ENCODE results near the gene SPATA31E1. TPM values are rescaled to one million over a fixed set of nuclear protein-coding genes. Genes with fewer than 3 reads are reported as not detected.

Gene SPATA31E1
- total RNA-seq, 4 donors from 2014 or later: not detected

- TF ChIP-seq POLR2A (IDR thresholded peaks at IDR 0.05; ENCODE audit: low read depth) (no peak), EP300 (IDR thresholded peaks at IDR 0.05) (no peak), POLR2AphosphoS5 (IDR thresholded peaks at IDR 0.05) (no peak)
- TF ChIP-seq, protein P1, sequence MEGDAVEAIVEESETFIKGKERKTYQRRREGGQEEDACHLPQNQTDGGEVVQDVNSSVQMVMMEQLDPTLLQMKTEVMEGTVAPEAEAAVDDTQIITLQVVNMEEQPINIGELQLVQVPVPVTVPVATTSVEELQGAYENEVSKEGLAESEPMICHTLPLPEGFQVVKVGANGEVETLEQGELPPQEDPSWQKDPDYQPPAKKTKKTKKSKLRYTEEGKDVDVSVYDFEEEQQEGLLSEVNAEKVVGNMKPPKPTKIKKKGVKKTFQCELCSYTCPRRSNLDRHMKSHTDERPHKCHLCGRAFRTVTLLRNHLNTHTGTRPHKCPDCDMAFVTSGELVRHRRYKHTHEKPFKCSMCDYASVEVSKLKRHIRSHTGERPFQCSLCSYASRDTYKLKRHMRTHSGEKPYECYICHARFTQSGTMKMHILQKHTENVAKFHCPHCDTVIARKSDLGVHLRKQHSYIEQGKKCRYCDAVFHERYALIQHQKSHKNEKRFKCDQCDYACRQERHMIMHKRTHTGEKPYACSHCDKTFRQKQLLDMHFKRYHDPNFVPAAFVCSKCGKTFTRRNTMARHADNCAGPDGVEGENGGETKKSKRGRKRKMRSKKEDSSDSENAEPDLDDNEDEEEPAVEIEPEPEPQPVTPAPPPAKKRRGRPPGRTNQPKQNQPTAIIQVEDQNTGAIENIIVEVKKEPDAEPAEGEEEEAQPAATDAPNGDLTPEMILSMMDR (IDR thresholded peaks at IDR 0.05): no peak
- 100% methylated on average over 4 of the region's 11 CpGs for WGBS
- Histone ChIP-seq H3K27me3 (no peaks in the 10 kb centered on the region), H3K9me3 (peaks cover 0 to 19% (median 9%) of the 10 kb centered on the region in 4 donors), H3K4me3 (no peak overlapping the region), H3K36me3 (no peaks in the 10 kb centered on the region), H3K4me1 (no peaks in the 10 kb centered on the region), H3K27ac (replicated peaks in 1 of 4) (no peak overlapping the region)
- intact Hi-C loops (cut with DNase I): no loop called here
- no peak for DNase-seq (ENCODE audit: extremely low spot score)
These were observed 22.9 kb upstream of the SPATA31E1 start for GRCh38 chr9:87859786-87860185.

DNA sequence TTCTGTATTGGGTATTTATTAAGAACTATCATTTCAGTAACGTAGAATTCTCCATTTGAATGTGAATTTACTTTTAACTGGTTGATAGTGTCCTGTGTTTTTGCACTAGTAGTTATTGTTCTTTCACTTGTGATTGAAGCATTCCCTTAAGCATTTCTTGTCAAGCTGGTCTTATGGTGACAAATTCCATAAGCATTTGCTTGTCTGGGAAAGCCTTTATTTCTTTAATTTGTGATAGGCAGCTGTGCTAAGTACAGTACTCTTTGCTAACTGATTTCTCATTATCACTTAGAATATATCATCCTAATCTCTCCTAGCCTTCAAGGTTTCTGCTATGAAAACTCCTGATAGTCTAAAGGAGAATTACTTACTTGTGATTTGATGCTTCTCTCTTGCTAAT is 21.3 kb upstream of the SPATA31E1 start:
- WGBS: 83% methylated on average over 1 of the region's 1 CpG
- H3K27ac ChIP-seq (replicated peaks in 1 of 4): no peak overlapping the region
- H3K9me3 ChIP-seq: peaks cover 0 to 19% (median 9%) of the 10 kb centered on the region in 4 donors
- no peak for TF ChIP-seq EP300 (IDR thresholded peaks at IDR 0.05)
- TF ChIP-seq POLR2A (IDR thresholded peaks at IDR 0.05; ENCODE audit: low read depth): no peak
- TF ChIP-seq POLR2AphosphoS5 (IDR thresholded peaks at IDR 0.05): no peak
- TF ChIP-seq, protein P1 (IDR thresholded peaks at IDR 0.05): no peak
- no peak overlapping the region for H3K4me3 ChIP-seq
- DNase-seq (ENCODE audit: extremely low spot score): no peak
- no peaks in the 10 kb centered on the region for H3K27me3 ChIP-seq
- no peaks in the 10 kb centered on the region for H3K36me3 ChIP-seq
- intact Hi-C loops (cut with DNase I): no loop called here
- no peaks in the 10 kb centered on the region for H3K4me1 ChIP-seq

DNA sequence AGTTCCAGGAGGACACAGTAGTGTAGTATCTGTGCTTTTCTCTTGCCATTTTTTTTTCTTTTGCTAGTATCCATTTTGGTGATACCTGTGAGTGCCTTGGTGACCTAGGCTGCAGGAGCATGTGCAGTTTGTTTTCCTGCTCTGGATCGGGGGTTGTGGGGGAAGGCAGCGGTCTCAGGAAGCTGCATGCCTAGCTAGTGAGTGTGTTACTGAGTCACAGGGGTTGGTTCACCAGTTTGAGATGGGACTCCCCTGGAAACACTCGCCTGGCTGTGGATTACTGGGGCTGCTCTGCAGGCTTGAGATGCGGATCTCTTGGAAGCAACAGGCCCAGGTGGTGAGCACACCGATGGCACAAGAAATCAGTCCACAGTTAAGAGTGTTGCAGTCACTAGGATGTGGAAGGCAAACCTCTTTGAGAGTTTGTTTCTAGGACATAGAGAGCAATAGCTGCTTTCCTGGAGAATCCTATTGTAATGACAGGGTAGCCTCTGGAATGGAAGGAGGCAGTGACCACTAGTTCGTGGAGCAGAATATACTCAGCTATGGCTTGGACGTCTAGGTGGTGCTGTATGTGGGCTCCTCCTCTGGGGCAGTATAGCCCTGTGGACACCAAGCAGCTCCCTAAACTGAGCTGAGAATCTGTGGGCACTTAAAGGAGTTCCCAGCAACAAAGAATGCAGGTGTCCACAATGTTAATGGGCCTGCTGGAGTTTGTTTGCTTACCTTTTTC is 20.0 kb upstream of the SPATA31E1 start:
- H3K4me3 ChIP-seq: no peak overlapping the region
- TF ChIP-seq, protein P1 (IDR thresholded peaks at IDR 0.05): no peak
- TF ChIP-seq EP300 (IDR thresholded peaks at IDR 0.05) (no peak), POLR2AphosphoS5 (IDR thresholded peaks at IDR 0.05) (no peak), POLR2A (IDR thresholded peaks at IDR 0.05; ENCODE audit: low read depth) (no peak)
- H3K9me3 ChIP-seq: peaks cover 0 to 19% (median 9%) of the 10 kb centered on the region in 4 donors
- intact Hi-C loops (cut with DNase I): no loop called here
- DNase-seq (ENCODE audit: extremely low spot score): no peak
- no peaks in the 10 kb centered on the region for H3K36me3 ChIP-seq
- no peaks in the 10 kb centered on the region for H3K4me1 ChIP-seq
- H3K27me3 ChIP-seq: no peaks in the 10 kb centered on the region
- H3K27ac ChIP-seq (replicated peaks in 1 of 4): no peak overlapping the region
- WGBS: 79% methylated on average over 7 of the region's 7 CpGs

- 73% methylated on average over 6 of the region's 6 CpGs for WGBS
- H3K36me3 ChIP-seq: no peaks in the 10 kb centered on the region
- TF ChIP-seq POLR2AphosphoS5 (IDR thresholded peaks at IDR 0.05): no peak
- TF ChIP-seq POLR2A (IDR thresholded peaks at IDR 0.05; ENCODE audit: low read depth): no peak
- TF ChIP-seq, protein P1 (IDR thresholded peaks at IDR 0.05): no peak
- TF ChIP-seq EP300 (IDR thresholded peaks at IDR 0.05): no peak
- H3K27ac ChIP-seq (replicated peaks in 1 of 4): no peak overlapping the region
- intact Hi-C loops (cut with DNase I): no loop called here
- DNase-seq (ENCODE audit: extremely low spot score): no peak
- H3K4me3 ChIP-seq: no peak overlapping the region
- no peaks in the 10 kb centered on the region for H3K4me1 ChIP-seq
- peaks cover 0 to 19% (median 9%) of the 10 kb centered on the region in 4 donors for H3K9me3 ChIP-seq
- no peaks in the 10 kb centered on the region for H3K27me3 ChIP-seq
These were observed 18.7 kb upstream of the SPATA31E1 start for GRCh38 chr9:87863882-87864465.

Data from esophagus muscularis mucosa (tissue), 4 donors.